Loucy (cell line): ENCODE measurements around the gene SYNGAP1.

Experiments used
- CTCF ChIP-seq: fragments of 200-600 bp; sonication (generic); conservative IDR thresholded peaks from 2 replicates; pipeline ENCODE4 v1.5.1; 2014; ENCODE audit warnings: mild to moderate bottlenecking, antibody characterized with exemption, low read length
- EZH2phosphoT487 ChIP-seq: fragments of 200-600 bp; IDR thresholded peaks from 2 replicates; pipeline ENCODE4 v1.6.1; 2018; ENCODE audit warnings: antibody characterized with exemption, mild to moderate bottlenecking, moderate library complexity, borderline replicate concordance

- TF ChIP-seq CTCF: no peak
- TF ChIP-seq EZH2phosphoT487: no peak
Measured at GRCh38 chr6:33502486-33502885, 82.6 kb downstream of the SYNGAP1 start.
